Stimulated activated effector memory CD8-positive, alpha-beta T cell treated with anti-CD3 and anti-CD28 coated beads, Interleukin-12 subunit alpha, Interleukin-12 subunit beta, amount 100 ng/mL, for 72 hours (primary cell): ENCODE data around the gene TMC4.

Experiments
- ATAC-seq: fragments of 150-1000 bp; cut with Tn5 transposase; 2 replicates; pipeline ENCODE4 v1.10.0; 2021
- DNase-seq, 2 donors: peaks; one replicate each; pipeline ENCODE4 v3.0.0; 2021 to 2022; ENCODE audit warnings: low spot score in 2 of 2
- H3K27ac Mint-ChIP-seq: one replicate; pipeline ENCODE4 v1.8.0; 2022; ENCODE audit warnings: mild to moderate bottlenecking, mixed read lengths
- H3K36me3 Mint-ChIP-seq: one replicate; pipeline ENCODE4 v1.8.0; 2022; ENCODE audit warnings: mild to moderate bottlenecking, mixed read lengths
- H3K4me1 Mint-ChIP-seq: one replicate; pipeline ENCODE4 v1.8.0; 2022; ENCODE audit warnings: mixed read lengths
- H3K4me3 Mint-ChIP-seq: one replicate; pipeline ENCODE4 v1.8.0; 2022; ENCODE audit warnings: mild to moderate bottlenecking, mixed read lengths
- H3K9me3 Mint-ChIP-seq: one replicate; pipeline ENCODE4 v1.8.0; 2022; ENCODE audit warnings: mixed read lengths

The TMC4 gene

DNA sequence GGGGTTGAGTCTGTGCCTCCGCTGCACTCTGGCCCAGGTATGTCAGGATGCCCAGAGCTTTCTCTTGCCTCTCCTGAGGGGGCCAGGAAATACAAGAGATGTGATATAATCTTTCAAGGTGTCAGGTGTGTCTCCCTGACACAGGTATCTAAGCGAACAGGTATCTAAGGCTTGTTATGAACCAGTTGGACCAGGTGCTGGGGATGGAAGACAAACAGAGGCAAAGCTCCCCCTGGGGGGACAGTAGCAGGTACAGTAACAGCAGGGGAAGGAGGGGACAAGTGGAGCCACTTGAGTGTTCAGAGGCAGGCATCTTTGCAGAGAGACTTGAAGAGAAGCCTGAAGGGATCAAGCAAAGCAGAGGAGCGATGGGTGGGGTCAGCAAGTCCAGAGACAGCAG, 16.0 kb downstream of the TMC4 start:
- Mint-ChIP-seq H3K4me1 (peaks cover 65% of the 10 kb centered on the region), H3K36me3 (peaks cover 84% of the 10 kb centered on the region), H3K4me3 (peak overlapping the region; percentile 14), H3K27ac (peak overlapping the region; percentile 67), H3K9me3 (no peaks in the 10 kb centered on the region)
- ATAC-seq (no peak), DNase-seq (no peak)

DNA sequence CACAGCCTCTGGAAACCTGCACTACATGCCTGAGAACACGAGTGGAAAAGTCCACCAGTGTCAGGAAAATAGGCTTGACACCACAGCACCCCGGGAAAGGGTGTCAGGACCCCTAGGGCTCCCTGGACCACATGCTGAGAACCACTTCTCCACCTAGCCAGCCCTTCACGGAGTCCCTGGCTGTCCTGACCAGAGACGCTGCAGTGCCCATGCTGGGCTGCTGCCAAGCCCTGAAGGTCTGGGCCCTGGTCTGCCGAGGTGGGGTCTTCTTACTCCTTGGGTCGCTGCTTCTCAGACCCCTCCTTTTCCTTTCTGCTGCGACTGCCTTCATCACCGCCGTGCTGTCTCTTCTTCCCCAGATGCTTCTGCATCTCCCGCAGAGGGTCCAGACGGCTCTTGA, 16.5 kb downstream of the TMC4 start:
- peaks cover 62% of the 10 kb centered on the region for H3K4me1 Mint-ChIP-seq

DNA sequence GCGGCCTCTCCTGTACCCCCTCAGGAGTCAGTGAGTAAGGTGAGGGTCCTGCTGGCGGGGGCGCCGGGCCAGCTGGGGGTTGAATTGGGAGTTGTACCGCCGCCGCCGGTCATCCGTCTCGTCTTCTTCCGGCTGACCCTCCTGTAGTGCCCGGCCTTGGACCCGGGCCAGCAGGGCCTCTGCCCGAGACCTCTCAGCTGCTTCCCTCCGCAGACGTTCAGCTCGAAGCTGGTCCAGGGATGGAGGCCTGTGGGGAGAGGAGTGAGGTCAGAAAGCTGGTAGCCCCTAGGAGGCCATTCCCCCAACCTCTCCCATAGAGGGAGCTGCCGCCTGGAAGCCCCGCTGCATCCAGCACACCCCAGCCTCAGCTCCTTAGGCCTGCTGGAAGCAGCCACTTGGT, 17.3 kb downstream of the TMC4 start:
- no peaks in the 10 kb centered on the region for H3K9me3 Mint-ChIP-seq
- H3K4me3 Mint-ChIP-seq, result no peak overlapping the region
- peaks cover 96% of the 10 kb centered on the region for H3K36me3 Mint-ChIP-seq
- no peak for ATAC-seq
- no peak for DNase-seq
- H3K4me1 Mint-ChIP-seq, result peaks cover 56% of the 10 kb centered on the region
- peak overlapping the region; percentile 56 for H3K27ac Mint-ChIP-seq

More for the DNA sequence above, 16.5 kb downstream of the TMC4 start:
- Mint-ChIP-seq H3K27ac (peak overlapping the region; percentile 67), H3K36me3 (peaks cover 88% of the 10 kb centered on the region), H3K4me3 (peak overlapping the region; percentile 14), H3K9me3 (no peaks in the 10 kb centered on the region)
- DNase-seq, result no peak
- ATAC-seq, result no peak

DNA sequence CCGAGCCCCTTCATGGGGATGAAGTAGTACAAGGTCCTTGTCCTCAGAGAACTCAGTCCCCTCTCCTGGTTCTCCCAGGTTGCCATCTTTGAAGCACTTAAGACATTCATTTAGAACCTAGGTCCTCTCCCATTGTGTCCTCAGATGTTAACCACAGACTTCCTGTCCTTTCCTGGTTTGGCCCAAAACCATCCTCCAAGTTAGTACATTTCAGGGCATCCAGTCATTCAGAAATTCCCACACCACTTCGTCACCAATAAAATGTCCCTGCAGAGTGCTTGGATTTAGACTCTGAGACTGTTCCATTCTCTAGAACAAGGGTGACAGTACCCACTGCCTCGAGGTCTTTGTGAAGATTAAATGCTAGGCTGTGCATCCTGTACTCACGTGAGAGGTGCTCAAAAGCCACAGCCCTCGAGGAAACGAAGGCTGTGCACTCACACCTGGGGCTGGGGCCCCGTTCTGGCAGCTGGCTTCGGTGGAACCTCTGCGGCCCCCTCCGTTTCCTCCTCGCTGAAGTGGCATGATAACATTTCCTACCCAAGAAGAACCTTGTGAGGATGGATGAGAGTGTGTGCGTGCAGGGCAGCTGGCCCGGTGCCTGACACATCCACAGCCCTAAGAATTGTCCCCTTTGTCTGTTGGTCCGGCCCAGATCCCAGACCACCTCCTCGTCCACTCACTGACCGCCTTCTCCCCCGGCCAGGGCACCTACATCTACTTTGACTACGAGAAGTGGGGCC, 18.2 kb downstream of the TMC4 start:
- Mint-ChIP-seq H3K27ac (peak overlapping the region; percentile 58), H3K36me3 (peaks cover 100% of the 10 kb centered on the region), H3K4me1 (peaks cover 51% of the 10 kb centered on the region), H3K4me3 (no peak overlapping the region), H3K9me3 (no peaks in the 10 kb centered on the region)
- no peak for DNase-seq
- ATAC-seq, result no peak

DNA sequence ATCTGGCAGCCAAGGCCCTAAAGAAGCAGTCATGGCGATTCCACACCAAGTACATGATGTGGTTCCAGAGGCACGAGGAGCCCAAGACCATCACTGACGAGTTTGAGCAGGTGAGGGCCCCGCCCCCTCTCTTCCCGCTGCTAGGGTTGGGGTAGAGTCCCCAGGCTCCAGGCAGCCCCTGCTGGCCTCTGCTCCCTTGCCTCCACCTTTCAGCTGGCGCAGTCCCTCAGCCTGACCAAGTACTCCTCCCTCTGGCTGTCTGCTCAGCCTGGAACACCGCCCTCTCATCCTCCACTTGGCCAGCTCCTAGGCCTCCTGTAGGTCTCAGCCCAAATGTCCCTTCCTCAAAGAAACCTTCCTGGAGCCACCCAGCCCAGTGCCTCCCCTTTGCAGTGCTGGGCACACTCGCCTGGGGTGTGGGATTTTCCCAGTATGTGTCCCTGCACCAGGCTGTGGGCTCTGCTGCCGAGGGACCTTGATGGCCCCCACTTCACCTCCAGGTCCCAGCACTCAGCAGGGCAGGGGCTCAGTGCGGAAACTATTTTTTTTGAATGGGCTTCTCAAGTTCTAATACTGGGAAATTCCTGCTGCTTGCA, 19.1 kb downstream of the TMC4 start:
- H3K9me3 Mint-ChIP-seq, result no peaks in the 10 kb centered on the region
- H3K4me1 Mint-ChIP-seq, result peaks cover 46% of the 10 kb centered on the region
- no peak overlapping the region for H3K4me3 Mint-ChIP-seq
- H3K27ac Mint-ChIP-seq, result no peak overlapping the region
- no peak for DNase-seq
- ATAC-seq, result no peak
- peaks cover 100% of the 10 kb centered on the region for H3K36me3 Mint-ChIP-seq

DNA sequence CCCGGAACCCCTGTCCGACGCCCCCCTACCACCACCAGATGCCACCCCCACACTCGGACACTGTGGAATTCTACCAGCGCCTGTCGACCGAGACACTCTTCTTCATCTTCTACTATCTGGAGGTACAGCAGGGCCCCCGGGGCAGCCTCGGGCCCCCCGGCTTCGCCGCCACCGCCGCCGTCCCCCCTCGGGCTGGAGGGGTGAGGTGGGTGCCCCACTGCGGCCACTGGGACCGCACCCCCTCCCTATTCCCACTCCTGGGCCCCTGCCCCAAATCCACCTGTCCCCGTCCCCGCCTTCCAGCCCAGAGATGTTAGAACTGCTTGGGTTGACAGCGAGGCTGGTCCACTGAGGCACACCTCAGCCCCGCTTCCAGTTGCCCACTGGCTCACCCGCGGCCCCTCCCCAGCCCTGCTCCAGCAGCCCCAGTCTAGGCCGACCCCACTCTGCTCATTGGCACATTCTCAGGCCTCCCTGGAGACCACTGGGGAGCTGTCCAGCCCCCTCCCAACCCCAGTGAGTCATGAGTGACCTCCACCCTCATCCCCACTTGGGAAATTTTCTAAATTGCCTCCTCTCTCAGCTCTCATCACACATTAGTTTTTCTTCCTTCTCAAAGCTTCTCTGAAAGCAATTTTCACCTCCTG, 20.0 kb downstream of the TMC4 start:
- Mint-ChIP-seq H3K36me3 (peaks cover 97% of the 10 kb centered on the region), H3K4me3 (no peak overlapping the region), H3K9me3 (no peaks in the 10 kb centered on the region), H3K4me1 (peaks cover 38% of the 10 kb centered on the region), H3K27ac (no peak overlapping the region)
- DNase-seq (no peak), ATAC-seq (no peak)

DNA sequence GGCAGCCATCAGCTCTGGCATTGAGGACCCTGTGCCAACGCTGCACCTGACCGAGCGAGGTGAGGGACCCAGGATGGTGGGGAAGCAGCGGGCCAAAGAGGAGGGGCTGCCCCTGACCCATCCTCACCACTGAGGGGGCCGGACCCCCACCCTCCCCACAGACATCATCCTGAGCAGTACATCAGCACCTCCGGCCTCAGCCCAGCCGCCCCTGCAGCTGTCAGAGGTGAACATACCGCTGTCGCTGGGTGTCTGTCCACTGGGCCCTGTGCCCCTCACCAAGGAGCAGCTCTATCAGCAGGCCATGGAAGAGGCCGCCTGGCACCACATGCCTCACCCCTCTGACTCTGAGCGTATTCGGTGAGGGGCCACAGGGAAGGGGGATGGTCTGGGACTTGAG, 20.7 kb downstream of the TMC4 start:
- H3K4me3 Mint-ChIP-seq, result no peak overlapping the region
- H3K27ac Mint-ChIP-seq, result no peak overlapping the region

DNA sequence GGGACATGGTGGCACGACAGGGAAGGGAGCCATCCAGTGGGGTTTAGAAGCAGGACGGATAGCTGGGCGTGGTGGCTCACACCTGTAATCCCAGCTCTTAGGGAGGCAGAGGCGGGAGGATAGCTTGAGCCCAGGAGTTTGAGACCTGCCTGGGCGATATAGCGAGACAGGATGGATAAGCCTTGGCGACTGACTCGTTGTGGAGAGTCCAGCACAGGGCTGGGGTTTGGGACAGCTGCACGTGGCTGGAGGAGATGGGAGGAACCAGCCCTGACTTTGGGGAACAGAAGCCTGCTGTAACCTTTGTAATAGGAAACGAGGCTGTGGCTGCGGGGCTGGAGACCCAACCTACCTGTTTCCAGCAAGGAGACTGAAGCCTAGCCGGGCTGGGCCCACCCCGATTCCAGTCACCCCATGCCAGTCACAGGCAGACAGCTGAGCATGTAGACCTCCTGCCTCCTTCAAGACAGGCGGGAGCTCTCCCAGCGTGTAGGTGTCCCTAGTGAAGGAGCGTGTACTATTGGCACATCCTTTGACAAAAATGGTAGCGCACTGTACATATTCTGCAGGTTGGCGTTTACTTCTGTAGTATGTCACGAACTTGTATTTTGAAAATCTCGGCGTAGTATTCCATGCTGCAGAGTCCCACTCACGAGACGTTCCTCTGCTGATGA, 21.5 kb downstream of the TMC4 start:
- Mint-ChIP-seq H3K4me1 (peaks cover 30% of the 10 kb centered on the region), H3K9me3 (no peaks in the 10 kb centered on the region), H3K4me3 (no peak overlapping the region), H3K27ac (no peak overlapping the region), H3K36me3 (peaks cover 97% of the 10 kb centered on the region)
- DNase-seq (no peak), ATAC-seq (no peak)

More for the DNA sequence above, 20.7 kb downstream of the TMC4 start:
- no peak for ATAC-seq
- H3K9me3 Mint-ChIP-seq, result no peaks in the 10 kb centered on the region
- peaks cover 97% of the 10 kb centered on the region for H3K36me3 Mint-ChIP-seq
- peaks cover 36% of the 10 kb centered on the region for H3K4me1 Mint-ChIP-seq
- DNase-seq, result no peak

DNA sequence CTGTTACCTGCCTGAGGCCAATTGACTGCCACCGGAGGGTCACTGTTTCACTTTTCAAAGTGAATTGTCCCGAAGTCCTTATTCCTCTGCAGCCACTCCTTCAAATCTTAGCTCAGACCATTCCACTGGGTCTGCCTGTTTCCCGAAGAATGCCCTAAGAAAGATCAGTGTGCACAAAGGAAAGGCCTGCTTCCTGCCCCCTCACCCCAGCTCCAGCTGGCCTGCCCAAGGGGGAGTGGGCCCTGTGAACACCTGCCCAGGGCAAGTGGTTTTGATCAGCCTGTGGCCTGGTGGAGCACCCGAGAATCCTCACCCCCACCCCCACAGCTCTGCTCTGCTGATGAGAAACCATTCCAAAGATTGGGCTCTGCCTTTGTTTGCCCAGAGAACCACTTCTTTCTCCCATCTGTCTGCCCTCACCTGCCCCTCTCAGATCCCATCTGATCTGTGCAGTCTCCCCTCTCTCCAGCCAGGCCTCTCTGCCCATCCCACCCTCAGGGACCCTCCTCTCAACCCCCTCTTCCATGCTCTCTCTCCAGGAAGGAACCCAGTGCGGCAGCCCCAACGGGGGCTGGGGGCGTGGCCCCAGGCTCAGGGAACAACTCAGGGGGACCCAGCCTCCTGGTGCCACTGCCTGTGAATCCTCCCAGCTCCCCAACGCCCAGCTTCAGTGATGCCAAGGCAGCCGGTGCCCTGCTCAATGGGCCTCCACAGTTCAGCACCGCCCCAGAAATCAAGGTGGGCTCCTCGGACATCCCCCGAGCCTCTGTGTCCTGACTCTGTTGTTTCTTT, 23.7 kb downstream of the TMC4 start:
- Mint-ChIP-seq H3K4me3 (no peak overlapping the region), H3K4me1 (peaks cover 29% of the 10 kb centered on the region), H3K36me3 (peaks cover 97% of the 10 kb centered on the region), H3K9me3 (no peaks in the 10 kb centered on the region), H3K27ac (peak overlapping the region; percentile 89)
- DNase-seq (no peak), ATAC-seq (no peak)

DNA sequence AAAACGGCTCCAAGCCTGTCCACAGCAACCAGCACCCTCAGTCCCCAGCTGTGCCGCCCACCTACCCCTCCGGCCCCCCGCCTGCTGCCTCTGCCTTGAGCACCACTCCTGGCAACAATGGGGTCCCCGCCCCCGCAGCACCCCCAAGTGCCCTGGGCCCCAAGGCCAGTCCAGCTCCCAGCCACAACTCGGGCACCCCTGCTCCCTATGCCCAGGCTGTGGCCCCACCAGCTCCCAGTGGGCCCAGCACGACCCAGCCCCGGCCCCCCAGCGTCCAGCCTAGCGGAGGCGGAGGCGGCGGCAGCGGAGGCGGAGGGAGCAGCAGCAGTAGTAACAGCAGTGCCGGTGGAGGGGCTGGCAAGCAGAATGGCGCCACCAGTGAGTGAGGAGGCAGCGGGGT, 24.8 kb downstream of the TMC4 start:
- DNase-seq, result no peak
- H3K36me3 Mint-ChIP-seq, result peaks cover 97% of the 10 kb centered on the region
- H3K9me3 Mint-ChIP-seq, result no peaks in the 10 kb centered on the region
- H3K4me1 Mint-ChIP-seq, result peaks cover 29% of the 10 kb centered on the region
- no peak overlapping the region for H3K27ac Mint-ChIP-seq
- H3K4me3 Mint-ChIP-seq, result no peak overlapping the region
- no peak for ATAC-seq

DNA sequence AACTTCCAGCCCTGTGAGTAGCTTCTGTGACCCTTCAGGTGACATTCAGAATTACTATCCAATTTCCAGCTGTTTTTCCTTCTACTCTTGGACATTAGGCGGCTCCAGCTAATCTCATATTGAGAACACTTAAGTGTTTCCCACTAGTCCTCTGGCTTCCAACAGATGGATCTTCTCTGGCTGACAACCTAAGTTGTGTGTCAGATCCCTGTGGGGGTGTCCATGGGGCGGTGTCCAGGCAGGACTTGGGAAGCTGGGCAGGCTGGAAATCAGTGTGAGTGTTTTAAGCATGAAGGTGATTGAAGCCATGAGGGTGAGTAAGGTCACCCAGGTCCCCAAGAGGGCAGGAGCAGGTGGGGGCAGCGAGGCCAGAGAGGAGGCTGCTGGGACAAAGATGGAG, 25.3 kb downstream of the TMC4 start:
- peaks cover 97% of the 10 kb centered on the region for H3K36me3 Mint-ChIP-seq

DNA sequence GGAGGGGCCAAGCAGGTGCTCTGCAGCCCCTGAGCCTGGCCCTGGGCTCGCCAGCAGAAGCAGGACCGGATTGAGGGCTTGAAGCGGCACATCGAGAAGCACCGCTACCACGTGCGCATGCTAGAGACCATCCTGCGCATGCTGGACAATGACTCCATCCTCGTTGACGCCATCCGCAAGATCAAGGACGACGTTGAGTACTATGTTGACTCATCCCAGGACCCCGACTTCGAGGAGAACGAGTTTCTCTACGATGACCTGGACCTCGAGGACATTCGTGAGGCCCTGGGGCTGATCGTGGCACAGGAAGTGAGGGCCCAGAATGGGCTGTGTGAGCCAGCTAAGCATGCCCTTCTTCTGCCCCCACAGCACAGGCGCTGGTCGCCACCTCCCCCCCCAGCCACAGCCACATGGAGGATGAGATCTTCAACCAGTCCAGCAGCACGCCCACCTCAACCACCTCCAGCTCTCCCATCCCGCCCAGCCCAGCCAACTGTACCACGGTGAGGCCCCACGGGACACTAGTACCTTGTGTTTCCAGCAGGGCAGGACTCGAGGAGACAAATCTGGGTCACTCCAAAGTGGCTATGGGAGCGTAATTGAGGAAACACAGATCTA, 27.3 kb downstream of the TMC4 start:
- DNase-seq (no peak), ATAC-seq (no peak)
- H3K4me3 Mint-ChIP-seq, result no peak overlapping the region
- no peaks in the 10 kb centered on the region for H3K9me3 Mint-ChIP-seq
- H3K27ac Mint-ChIP-seq, result no peak overlapping the region
- H3K4me1 Mint-ChIP-seq, result peaks cover 39% of the 10 kb centered on the region
- H3K36me3 Mint-ChIP-seq, result peaks cover 92% of the 10 kb centered on the region

More for the DNA sequence above, 25.3 kb downstream of the TMC4 start:
- ATAC-seq (no peak), DNase-seq (no peak)
- Mint-ChIP-seq H3K9me3 (no peaks in the 10 kb centered on the region), H3K4me3 (no peak overlapping the region), H3K4me1 (peaks cover 27% of the 10 kb centered on the region), H3K27ac (no peak overlapping the region)

DNA sequence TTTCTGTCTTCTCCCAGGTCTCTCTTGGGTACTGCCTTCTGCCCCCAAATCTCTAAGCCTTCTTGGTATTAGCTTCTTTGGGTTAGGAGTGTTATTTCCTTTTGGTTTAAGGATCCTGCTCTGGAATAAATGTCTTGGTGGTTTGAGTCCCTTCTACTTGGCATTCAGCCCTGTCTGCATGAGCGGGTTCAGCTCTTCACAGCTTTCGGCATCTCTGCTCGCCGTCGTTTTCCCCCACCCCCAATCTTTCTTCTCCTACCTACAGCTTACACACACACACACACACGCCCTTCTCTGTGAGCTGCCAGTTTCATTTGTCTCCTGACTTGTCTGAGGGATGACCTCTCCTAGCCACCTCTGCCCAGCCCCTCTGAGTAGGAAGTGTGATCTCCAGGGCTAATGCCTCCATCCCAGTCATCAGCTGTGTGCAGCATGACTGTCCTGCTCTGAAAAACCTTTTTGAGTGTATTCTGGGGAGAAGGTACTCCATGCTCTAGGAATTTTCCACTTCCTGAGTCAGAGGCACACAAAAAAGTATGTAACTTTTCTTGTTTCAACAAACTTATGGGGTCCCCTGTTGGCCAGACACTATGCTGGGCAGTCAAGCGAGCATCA, 30.7 kb downstream of the TMC4 start:
- ATAC-seq (no peak), DNase-seq (no peak)
- peaks cover 54% of the 10 kb centered on the region for H3K4me1 Mint-ChIP-seq
- peak overlapping the region; percentile 75 for H3K27ac Mint-ChIP-seq
- H3K36me3 Mint-ChIP-seq, result peaks cover 81% of the 10 kb centered on the region
- no peak overlapping the region for H3K4me3 Mint-ChIP-seq
- no peaks in the 10 kb centered on the region for H3K9me3 Mint-ChIP-seq

DNA sequence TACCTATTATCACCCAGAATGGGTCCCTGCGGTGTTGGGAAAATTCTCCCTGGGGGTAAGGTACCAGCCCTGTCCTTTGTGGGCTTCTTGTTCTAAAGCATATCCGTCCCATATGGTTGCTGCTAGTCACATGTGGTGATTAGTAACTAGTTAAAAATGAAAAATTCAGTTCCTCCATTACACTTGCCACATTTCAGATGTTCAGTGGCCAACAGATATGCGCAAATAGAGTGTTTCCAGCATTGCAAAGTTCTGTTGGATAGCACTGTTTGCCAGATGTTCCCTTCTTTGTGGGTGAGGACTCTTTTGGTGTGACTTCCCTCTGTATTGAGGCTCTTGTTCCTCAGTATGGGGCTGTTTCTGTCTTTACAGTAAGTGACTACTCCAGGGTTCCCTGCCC, 31.6 kb downstream of the TMC4 start:
- Mint-ChIP-seq H3K36me3 (peaks cover 77% of the 10 kb centered on the region), H3K4me3 (no peak overlapping the region), H3K9me3 (no peaks in the 10 kb centered on the region), H3K27ac (peak overlapping the region; percentile 99), H3K4me1 (peaks cover 59% of the 10 kb centered on the region)
- ATAC-seq (no peak), DNase-seq (no peak)
